GF-D8 (cell line): ENCODE data around the gene B3GALT6.

ENCODE experiments used
- DNase-seq: peaks from one replicate; lab custom pipeline; 2025; lab: John Stamatoyannopoulos, UW

Gene B3GALT6

GRCh38 chr1:1262758-1263157, 30.7 kb downstream of the B3GALT6 start:
- no peak for DNase-seq

DNA sequence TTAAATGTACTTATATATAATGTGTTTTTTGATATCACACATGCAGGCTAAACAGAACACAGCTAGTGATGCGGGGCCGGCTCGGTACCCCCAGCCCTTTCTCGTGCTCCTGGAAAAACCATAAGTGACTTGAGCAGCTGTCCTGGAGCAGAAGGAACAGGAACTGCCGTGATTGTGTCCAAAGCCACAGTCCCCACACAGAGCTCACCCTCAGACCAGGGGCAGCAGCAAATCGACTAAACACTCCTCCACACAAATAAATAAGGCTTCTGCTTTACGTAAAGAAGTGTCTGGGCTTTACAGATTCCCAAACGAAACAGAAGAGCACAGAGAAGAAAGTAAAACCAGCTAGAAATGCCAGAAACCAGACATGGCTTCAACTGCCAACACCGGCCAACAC, 32.0 kb downstream of the B3GALT6 start:
- DNase-seq: no peak

- no peak for DNase-seq
Observed at GRCh38 chr1:1264868-1265272, 32.8 kb downstream of the B3GALT6 start.

DNA sequence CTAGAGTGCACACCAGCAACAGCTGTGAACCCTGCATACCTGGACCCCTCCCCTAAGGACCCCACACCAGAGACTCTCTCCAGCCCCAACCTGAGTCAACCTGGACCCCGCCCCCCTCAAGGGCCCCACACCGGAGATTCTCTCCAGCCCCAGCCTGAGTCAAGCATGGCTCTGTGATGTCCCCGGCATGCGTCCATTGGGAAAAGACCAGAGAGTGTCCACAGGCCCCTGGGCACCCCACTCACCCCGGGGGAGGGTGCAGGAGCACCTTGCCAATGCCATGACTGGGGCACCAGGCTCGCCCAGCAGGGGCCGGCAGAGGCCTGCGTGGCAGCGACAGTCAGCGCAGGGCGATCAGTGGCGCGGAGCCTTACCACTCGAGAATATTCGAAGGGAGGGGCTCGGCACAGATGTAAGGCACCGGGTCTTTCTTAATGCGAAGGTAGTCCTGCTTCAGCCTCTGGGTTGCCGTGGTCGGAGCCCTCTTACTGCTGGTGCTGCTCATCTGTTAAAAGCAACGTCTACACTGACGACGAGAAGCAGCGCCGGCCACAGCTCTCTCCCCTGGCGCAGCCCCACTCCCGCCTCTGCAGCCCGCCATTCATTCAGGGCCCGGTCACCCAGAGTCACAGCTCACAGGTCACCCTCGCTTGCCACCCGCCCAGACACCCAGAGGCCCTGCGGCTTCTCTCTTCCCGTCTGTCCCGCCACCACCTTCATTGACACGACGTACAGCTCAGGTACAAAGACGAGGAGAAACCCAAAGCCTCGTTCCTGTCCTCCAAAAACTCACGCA, 35.6 kb downstream of the B3GALT6 start:
- no peak for DNase-seq

- DNase-seq: no peak
Observed at GRCh38 chr1:1268284-1268682, 36.2 kb downstream of the B3GALT6 start.

DNA sequence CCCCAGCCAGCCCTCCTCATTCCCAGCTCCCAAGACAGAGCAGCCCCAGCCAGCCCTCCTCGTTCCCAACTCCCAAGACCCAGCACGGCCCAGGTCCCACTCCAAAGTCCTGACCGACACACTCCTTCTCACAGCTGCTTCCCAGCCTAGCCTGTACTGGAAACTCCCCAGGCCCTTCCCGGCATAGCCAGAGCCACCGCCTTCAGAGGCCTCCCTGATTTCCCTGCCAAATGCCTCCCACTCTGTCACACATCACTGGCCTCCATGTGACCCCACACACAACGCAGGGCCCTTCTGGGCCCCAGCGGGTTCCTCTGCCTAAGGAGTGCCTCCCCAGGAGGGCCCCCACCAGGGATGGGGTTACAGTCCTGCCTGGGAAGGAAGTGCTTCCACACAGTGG, 38.8 kb downstream of the B3GALT6 start:
- DNase-seq: no peak

- DNase-seq: no peak
Observed at GRCh38 chr1:1272341-1273208, 40.5 kb downstream of the B3GALT6 start.

GRCh38 chr1:1273209-1273511, 41.1 kb downstream of the B3GALT6 start:
- DNase-seq: no peak

DNA sequence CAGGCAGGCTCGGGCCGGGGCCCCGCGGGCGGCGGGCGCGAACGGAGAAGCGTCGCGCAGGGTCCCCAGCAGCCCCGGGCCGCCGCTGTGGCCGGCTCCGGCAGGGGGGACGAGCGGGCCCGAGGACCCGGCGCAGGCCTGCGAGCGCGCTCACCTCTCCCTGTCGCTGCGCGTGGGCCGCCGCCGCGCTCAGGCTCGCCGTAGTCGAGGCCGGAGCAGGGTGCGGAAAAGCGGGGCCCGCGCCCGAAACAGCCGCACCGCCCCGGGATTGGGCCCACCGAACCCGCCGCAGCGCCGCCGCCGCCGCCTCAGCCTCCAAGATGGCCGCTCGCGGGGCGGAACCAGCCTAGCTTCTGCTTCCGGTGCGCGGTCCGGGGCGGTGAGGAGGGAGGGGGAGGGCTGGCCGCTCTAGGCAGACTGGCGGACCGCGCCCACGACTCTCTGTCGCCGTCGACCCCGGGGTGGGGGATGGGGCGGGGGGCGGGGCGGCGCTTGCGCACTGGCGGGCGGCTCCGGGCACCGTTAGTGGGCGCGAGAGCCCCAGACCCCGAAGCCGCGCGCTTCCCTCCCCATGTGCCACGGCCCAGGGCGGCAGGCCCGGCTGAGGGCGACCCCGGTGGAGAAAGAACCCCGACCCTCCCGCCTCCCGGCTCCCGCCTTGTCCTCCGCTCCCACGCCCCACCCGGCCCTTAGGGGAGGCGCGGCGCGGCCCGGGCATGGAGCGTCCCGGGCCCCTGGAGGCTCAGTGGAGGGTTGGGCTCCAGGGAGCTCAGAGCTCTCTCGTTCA, 41.7 kb downstream of the B3GALT6 start, which contains the start of gene UBE2J2:
UBE2J2 (minus strand) TSS at position 343 of the 787 bp plus-strand sequence. CDS start 5,862 bp downstream, outside the sequence.
- DNase-seq: peak; percentile 47

DNA sequence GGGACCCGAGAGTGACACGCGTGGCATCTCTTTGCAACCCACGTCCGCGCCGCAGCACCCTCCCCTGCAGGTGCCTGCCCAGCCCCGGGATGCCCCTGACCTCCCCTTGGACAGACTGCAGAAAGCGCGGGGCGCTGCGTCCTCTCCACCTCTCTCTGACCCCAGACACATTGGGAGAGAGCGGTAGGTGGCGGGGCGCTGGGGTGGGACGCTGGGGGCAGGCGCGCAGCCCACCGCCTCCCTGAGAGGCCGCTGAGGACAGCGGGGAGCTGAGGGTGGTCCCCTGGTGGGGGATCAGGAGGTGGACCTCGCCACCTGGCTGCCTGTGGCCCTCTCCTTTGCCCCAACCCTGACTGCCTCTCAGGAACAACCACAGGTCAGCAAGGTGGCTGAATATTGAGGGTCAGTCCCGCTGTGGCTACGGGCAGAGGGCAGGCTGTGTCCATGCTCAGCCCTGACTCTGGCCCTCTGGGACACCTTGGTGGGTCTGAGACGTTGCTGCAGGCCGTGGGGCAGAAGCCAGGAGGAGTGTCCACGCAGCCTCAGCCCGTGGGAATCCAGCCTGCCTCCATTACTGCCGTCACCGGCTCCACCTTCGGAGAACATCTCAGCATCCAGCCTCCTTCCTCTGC, 42.4 kb downstream of the B3GALT6 start:
- DNase-seq: no peak

DNA sequence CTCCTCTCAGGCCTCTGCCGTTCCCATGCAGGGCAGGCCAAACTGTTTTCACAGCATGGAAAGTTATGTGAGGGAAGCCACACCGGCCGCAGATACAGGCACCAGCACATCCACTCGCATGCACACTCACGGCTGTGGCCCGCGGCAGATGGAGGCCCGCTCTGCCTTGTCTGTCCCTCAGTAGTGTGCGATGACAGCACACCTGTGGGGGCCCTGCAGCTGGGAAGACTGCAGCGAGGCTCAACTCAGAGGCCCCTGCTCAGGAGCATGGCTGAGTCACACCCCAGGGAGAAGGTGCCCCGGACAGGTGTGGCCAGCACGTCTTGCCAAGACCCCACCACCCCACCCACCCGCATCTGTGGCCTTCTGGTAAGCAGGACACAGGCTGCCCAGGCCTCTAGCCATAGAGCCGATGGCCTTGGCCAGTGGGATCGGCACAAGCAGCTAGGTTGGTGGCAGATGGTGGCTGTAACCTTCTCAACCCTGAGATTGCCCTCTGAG, 42.9 kb downstream of the B3GALT6 start:
- DNase-seq: no peak

GRCh38 chr1:1275836-1276235, 43.8 kb downstream of the B3GALT6 start:
- DNase-seq: no peak

- DNase-seq: no peak
Observed at GRCh38 chr1:1278620-1279019, 46.6 kb downstream of the B3GALT6 start.

GRCh38 chr1:1279028-1279427, 47.0 kb downstream of the B3GALT6 start:
- DNase-seq: no peak

- DNase-seq: no peak
Observed at GRCh38 chr1:1280782-1281481, 48.9 kb downstream of the B3GALT6 start.

GRCh38 chr1:1281533-1282321, 49.7 kb downstream of the B3GALT6 start:
- DNase-seq: no peak

DNA sequence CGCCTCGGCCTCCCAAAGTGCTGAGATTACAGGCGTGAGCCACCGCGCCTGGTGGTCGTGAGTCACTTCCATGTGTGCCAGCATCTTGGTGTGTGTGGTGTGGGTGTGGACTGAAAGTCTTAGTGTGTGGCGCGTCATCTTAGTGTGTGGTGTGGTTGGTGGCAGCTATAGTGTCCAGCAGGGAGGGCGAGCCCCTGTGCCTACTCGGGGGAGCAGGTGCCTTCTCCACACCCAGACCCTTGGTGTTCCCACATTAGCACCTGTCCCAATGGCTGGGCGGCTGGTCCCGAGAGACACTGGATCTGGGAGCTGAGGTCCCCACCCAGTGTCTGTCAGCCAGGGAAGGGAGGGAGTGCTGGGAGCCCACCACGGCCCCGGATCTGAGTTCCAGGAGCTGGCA, 51.0 kb downstream of the B3GALT6 start:
- no peak for DNase-seq

DNA sequence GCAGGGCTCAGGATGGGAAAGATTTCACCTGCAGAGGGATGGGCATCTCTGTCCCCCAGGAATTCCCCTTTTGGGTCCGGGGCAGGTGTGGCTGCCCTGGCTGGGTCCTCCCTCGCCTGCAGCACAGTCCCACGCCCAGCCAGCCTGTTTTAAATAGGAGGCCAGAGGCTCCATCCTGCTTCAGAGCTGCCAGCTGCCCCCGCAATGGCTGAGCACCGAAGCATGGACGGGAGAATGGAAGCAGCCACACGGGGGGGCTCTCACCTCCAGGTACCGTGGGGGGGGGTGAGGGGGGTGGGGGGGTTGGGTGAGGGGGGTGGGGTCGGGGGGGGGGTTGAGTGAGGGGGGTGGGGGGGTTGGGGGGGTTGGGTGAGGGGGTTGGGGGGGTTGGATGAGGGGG, 51.8 kb downstream of the B3GALT6 start:
- DNase-seq: no peak
